ENCODE results near the gene SCFD2. TPM values are rescaled to one million over a fixed set of nuclear protein-coding genes. Genes with fewer than 3 reads are reported as not detected.
A peak's percentile ranks its signal among the peaks of the same experiment; 100 is the strongest.

SCFD2 gene
- polyA plus RNA-seq, 1 of the 3 experiments (the other 2 are of a cell fraction) = 14.1 TPM

- H3K36me3 ChIP-seq (replicated peaks in 1 of 2; ENCODE audit: control insufficient read depth in 1 of 2, insufficient read depth in 2 of 2, low read length in 1 of 2) = no peaks in the 10 kb centered on the region
- no peaks in the 10 kb centered on the region for H3K9me2 ChIP-seq
- H2AFZ ChIP-seq (ENCODE audit: low read depth) = no peak overlapping the region
- H3K79me2 ChIP-seq (ENCODE audit: insufficient read depth) = no peaks in the 10 kb centered on the region
- TF ChIP-seq CHD2 (IDR thresholded peaks at IDR 0.05; ENCODE audit: low read length, partially characterized antibody) = no peak
- TF ChIP-seq POLR2AphosphoS5 (IDR thresholded peaks at IDR 0.05; ENCODE audit: low read depth, low read length) = no peak
- no peak for TF ChIP-seq EP300 (IDR thresholded peaks at IDR 0.05; ENCODE audit: borderline replicate concordance in 1 of 2, low read depth in 1 of 2, low read length in 1 of 2)
- no peak overlapping the region for H3K4me3 ChIP-seq (ENCODE audit: low read depth in 2 of 2, low read length in 1 of 2)
- CTCF ChIA-PET = no interaction called here
- H3K27me3 ChIP-seq (ENCODE audit: insufficient read depth) = no peaks in the 10 kb centered on the region
- H3K9ac ChIP-seq = no peak overlapping the region
- H3F3A ChIP-seq (replicated peaks; ENCODE audit: insufficient read depth) = no peaks in the 10 kb centered on the region
- no peaks in the 10 kb centered on the region; a peak in 1 of 4 replicates for H3K4me1 ChIP-seq (ENCODE audit: control insufficient read depth in 1 of 2, insufficient read depth in 2 of 2, low read depth in 1 of 2, low read length in 1 of 2)
- peak overlapping the region in 1 of 2 experiments; percentile 55; a peak in 2 of 4 replicates for H3K27ac ChIP-seq (ENCODE audit: low read depth in 2 of 2, low read length in 1 of 2)
- H3K9me3 ChIP-seq = no peaks in the 10 kb centered on the region
- no peak for DNase-seq
- H4K20me1 ChIP-seq (ENCODE audit: insufficient read depth) = no peaks in the 10 kb centered on the region
- no peak overlapping the region for H3K4me2 ChIP-seq
- 77% methylated on average over 5 of the region's 5 CpGs for WGBS (ENCODE audit: low lambda C conversion rate)
- POLR2A ChIA-PET = no interaction called here
These were observed 204.6 kb downstream of the SCFD2 start for GRCh38 chr4:53161051-53161786.

DNA sequence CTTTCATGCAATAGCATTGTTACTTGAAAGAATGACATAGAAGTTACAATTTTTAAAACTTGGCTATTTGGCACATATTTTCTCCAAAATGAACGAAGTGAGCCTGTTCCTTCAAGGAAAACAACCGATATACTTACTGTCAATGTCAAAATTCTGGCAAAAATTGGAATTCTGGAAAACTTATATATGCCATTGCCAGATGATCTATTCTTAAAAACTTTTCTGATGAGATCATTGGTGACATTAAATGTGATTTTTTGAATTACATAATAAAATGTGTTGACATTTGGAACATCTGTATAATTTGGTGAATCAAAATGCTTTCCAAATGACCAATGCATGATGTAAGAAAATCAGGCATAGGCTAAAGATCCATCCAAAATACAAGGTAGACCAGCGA is 209.0 kb downstream of the SCFD2 start:
- Histone ChIP-seq H3K4me3 (ENCODE audit: low read depth in 2 of 2, low read length in 1 of 2) (no peak overlapping the region), H2AFZ (ENCODE audit: low read depth) (no peak overlapping the region), H4K20me1 (ENCODE audit: insufficient read depth) (no peaks in the 10 kb centered on the region), H3K36me3 (replicated peaks in 1 of 2; ENCODE audit: control insufficient read depth in 1 of 2, insufficient read depth in 2 of 2, low read length in 1 of 2) (no peaks in the 10 kb centered on the region), H3K9me3 (no peaks in the 10 kb centered on the region), H3K4me1 (ENCODE audit: control insufficient read depth in 1 of 2, insufficient read depth in 2 of 2, low read depth in 1 of 2, low read length in 1 of 2) (no peaks in the 10 kb centered on the region; a peak in 1 of 4 replicates), H3K27me3 (ENCODE audit: insufficient read depth) (no peaks in the 10 kb centered on the region), H3K79me2 (ENCODE audit: insufficient read depth) (no peaks in the 10 kb centered on the region), H3K4me2 (no peak overlapping the region), H3K27ac (ENCODE audit: low read depth in 2 of 2, low read length in 1 of 2) (no peak overlapping the region), H3K9ac (no peak overlapping the region), H3F3A (replicated peaks; ENCODE audit: insufficient read depth) (no peaks in the 10 kb centered on the region), H3K9me2 (no peaks in the 10 kb centered on the region)
- 85% methylated on average over 3 of the region's 3 CpGs for WGBS (ENCODE audit: low lambda C conversion rate)
- TF ChIP-seq NFIC (IDR thresholded peaks at IDR 0.05; ENCODE audit: borderline replicate concordance) = no peak
- TF ChIP-seq CTCF (IDR thresholded peaks at IDR 0.05) = no peak
- no peak for DNase-seq
- POLR2A ChIA-PET = no interaction called here
- CTCF ChIA-PET = no interaction called here

DNA sequence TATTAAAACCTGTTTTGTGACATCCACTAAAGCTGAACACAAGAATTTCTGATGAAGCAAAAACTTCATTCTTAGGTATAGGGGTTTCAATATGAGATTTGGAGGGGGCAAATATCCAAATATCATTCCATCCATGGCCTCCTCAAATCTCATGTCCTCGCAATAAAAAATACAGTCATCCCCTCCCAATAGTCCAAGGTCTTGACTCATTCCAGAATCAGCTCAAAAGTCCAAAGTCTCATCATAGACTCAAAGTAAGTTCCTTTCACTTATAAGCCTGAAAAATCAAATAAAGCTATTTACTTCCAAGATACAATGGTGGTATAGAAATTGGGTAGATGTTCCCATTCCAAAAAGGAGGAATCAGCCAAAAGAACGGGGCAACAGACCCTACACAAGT is 213.4 kb downstream of the SCFD2 start:
- Histone ChIP-seq H3K4me3 (ENCODE audit: low read depth in 2 of 2, low read length in 1 of 2) (no peak overlapping the region), H3K27me3 (ENCODE audit: insufficient read depth) (no peaks in the 10 kb centered on the region), H3K36me3 (replicated peaks in 1 of 2; ENCODE audit: control insufficient read depth in 1 of 2, insufficient read depth in 2 of 2, low read length in 1 of 2) (no peaks in the 10 kb centered on the region), H3K4me2 (no peak overlapping the region), H3F3A (replicated peaks; ENCODE audit: insufficient read depth) (no peaks in the 10 kb centered on the region), H3K9ac (no peak overlapping the region), H2AFZ (ENCODE audit: low read depth) (no peak overlapping the region), H3K4me1 (ENCODE audit: control insufficient read depth in 1 of 2, insufficient read depth in 2 of 2, low read depth in 1 of 2, low read length in 1 of 2) (no peaks in the 10 kb centered on the region), H3K9me2 (no peaks in the 10 kb centered on the region), H3K79me2 (ENCODE audit: insufficient read depth) (no peaks in the 10 kb centered on the region), H3K27ac (ENCODE audit: low read depth in 2 of 2, low read length in 1 of 2) (no peak overlapping the region), H3K9me3 (no peaks in the 10 kb centered on the region), H4K20me1 (ENCODE audit: insufficient read depth) (no peaks in the 10 kb centered on the region)
- ChIA-PET POLR2A (no interaction called here), CTCF (no interaction called here)
- 73% methylated on average over 2 of the region's 2 CpGs for WGBS (ENCODE audit: low lambda C conversion rate)
- DNase-seq = no peak
- TF ChIP-seq ELF1 (IDR thresholded peaks at IDR 0.05) (no peak), EP300 (IDR thresholded peaks at IDR 0.05; ENCODE audit: borderline replicate concordance in 1 of 2, low read depth in 1 of 2, low read length in 1 of 2) (no peak), RCOR1 (IDR thresholded peaks at IDR 0.05; ENCODE audit: low read length) (no peak), TCF12 (IDR thresholded peaks at IDR 0.05) (no peak), GABPA (IDR thresholded peaks at IDR 0.05; ENCODE audit: low read depth) (no peak), FOSL2 (IDR thresholded peaks at IDR 0.05; ENCODE audit: borderline replicate concordance, low read depth) (no peak), USF1 (IDR thresholded peaks at IDR 0.05; ENCODE audit: borderline replicate concordance, low read depth) (no peak), POLR2AphosphoS5 (IDR thresholded peaks at IDR 0.05; ENCODE audit: low read depth, low read length) (no peak), TEAD4 (IDR thresholded peaks at IDR 0.05; ENCODE audit: borderline replicate concordance, insufficient read depth) (no peak), ZBTB33 (IDR thresholded peaks at IDR 0.05; ENCODE audit: borderline replicate concordance, low read depth) (no peak)
